ENCODE measurements around the gene TECTA. TPM values are rescaled to one million over a fixed set of nuclear protein-coding genes. Genes with fewer than 3 reads are reported as not detected.

The TECTA gene
- total and polyA plus RNA-seq, 2 of the 8 experiments (the other 6 are each of a cell fraction or from before 2014, with no cell fraction given) = 0.59 to 1.0 TPM

GRCh38 chr11:121109471-121109870 lies 8.4 kb downstream of the TECTA start (continued):
- TF ChIP-seq, protein P1, sequence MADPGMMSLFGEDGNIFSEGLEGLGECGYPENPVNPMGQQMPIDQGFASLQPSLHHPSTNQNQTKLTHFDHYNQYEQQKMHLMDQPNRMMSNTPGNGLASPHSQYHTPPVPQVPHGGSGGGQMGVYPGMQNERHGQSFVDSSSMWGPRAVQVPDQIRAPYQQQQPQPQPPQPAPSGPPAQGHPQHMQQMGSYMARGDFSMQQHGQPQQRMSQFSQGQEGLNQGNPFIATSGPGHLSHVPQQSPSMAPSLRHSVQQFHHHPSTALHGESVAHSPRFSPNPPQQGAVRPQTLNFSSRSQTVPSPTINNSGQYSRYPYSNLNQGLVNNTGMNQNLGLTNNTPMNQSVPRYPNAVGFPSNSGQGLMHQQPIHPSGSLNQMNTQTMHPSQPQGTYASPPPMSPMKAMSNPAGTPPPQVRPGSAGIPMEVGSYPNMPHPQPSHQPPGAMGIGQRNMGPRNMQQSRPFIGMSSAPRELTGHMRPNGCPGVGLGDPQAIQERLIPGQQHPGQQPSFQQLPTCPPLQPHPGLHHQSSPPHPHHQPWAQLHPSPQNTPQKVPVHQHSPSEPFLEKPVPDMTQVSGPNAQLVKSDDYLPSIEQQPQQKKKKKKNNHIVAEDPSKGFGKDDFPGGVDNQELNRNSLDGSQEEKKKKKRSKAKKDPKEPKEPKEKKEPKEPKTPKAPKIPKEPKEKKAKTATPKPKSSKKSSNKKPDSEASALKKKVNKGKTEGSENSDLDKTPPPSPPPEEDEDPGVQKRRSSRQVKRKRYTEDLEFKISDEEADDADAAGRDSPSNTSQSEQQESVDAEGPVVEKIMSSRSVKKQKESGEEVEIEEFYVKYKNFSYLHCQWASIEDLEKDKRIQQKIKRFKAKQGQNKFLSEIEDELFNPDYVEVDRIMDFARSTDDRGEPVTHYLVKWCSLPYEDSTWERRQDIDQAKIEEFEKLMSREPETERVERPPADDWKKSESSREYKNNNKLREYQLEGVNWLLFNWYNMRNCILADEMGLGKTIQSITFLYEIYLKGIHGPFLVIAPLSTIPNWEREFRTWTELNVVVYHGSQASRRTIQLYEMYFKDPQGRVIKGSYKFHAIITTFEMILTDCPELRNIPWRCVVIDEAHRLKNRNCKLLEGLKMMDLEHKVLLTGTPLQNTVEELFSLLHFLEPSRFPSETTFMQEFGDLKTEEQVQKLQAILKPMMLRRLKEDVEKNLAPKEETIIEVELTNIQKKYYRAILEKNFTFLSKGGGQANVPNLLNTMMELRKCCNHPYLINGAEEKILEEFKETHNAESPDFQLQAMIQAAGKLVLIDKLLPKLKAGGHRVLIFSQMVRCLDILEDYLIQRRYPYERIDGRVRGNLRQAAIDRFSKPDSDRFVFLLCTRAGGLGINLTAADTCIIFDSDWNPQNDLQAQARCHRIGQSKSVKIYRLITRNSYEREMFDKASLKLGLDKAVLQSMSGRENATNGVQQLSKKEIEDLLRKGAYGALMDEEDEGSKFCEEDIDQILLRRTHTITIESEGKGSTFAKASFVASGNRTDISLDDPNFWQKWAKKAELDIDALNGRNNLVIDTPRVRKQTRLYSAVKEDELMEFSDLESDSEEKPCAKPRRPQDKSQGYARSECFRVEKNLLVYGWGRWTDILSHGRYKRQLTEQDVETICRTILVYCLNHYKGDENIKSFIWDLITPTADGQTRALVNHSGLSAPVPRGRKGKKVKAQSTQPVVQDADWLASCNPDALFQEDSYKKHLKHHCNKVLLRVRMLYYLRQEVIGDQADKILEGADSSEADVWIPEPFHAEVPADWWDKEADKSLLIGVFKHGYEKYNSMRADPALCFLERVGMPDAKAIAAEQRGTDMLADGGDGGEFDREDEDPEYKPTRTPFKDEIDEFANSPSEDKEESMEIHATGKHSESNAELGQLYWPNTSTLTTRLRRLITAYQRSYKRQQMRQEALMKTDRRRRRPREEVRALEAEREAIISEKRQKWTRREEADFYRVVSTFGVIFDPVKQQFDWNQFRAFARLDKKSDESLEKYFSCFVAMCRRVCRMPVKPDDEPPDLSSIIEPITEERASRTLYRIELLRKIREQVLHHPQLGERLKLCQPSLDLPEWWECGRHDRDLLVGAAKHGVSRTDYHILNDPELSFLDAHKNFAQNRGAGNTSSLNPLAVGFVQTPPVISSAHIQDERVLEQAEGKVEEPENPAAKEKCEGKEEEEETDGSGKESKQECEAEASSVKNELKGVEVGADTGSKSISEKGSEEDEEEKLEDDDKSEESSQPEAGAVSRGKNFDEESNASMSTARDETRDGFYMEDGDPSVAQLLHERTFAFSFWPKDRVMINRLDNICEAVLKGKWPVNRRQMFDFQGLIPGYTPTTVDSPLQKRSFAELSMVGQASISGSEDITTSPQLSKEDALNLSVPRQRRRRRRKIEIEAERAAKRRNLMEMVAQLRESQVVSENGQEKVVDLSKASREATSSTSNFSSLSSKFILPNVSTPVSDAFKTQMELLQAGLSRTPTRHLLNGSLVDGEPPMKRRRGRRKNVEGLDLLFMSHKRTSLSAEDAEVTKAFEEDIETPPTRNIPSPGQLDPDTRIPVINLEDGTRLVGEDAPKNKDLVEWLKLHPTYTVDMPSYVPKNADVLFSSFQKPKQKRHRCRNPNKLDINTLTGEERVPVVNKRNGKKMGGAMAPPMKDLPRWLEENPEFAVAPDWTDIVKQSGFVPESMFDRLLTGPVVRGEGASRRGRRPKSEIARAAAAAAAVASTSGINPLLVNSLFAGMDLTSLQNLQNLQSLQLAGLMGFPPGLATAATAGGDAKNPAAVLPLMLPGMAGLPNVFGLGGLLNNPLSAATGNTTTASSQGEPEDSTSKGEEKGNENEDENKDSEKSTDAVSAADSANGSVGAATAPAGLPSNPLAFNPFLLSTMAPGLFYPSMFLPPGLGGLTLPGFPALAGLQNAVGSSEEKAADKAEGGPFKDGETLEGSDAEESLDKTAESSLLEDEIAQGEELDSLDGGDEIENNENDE (IDR thresholded peaks at IDR 0.05; ENCODE audit: insufficient replicate concordance, low read length) = no peak
- TF ChIP-seq RNF2 (IDR thresholded peaks at IDR 0.05; ENCODE audit: borderline replicate concordance, low read depth, low read length, missing control alignments, poor library complexity, severe bottlenecking) (no peak), RFX5 (IDR thresholded peaks at IDR 0.05; ENCODE audit: borderline replicate concordance, low read depth, low read length) (no peak)

Measured in H1 (cell line).